ENCODE results near the gene NCF2.

Gene NCF2

GRCh38 chr1:183516725-183517124, 73.5 kb downstream of the NCF2 start:
- DNase-seq (ENCODE audit: low read depth) = no peak
- no peak overlapping the region for H3K4me3 ChIP-seq (ENCODE audit: low read depth, low read length)

GRCh38 chr1:183515002-183515689, 75.1 kb downstream of the NCF2 start:
- H3K4me3 ChIP-seq (ENCODE audit: low read depth, low read length) = no peak overlapping the region
- peak; percentile 58 for DNase-seq (ENCODE audit: low read depth)

- H3K4me3 ChIP-seq (ENCODE audit: low read depth, low read length) = no peak overlapping the region
- no peak for DNase-seq (ENCODE audit: low read depth)
Observed at GRCh38 chr1:183514235-183514634, 76.0 kb downstream of the NCF2 start.

GRCh38 chr1:183512450-183512849, 77.8 kb downstream of the NCF2 start:
- no peak for DNase-seq (ENCODE audit: low read depth)
- no peak overlapping the region for H3K4me3 ChIP-seq (ENCODE audit: low read depth, low read length)

GRCh38 chr1:183508694-183509093, 81.6 kb downstream of the NCF2 start:
- no peak overlapping the region for H3K4me3 ChIP-seq (ENCODE audit: low read depth, low read length)
- no peak for DNase-seq (ENCODE audit: low read depth)

DNA sequence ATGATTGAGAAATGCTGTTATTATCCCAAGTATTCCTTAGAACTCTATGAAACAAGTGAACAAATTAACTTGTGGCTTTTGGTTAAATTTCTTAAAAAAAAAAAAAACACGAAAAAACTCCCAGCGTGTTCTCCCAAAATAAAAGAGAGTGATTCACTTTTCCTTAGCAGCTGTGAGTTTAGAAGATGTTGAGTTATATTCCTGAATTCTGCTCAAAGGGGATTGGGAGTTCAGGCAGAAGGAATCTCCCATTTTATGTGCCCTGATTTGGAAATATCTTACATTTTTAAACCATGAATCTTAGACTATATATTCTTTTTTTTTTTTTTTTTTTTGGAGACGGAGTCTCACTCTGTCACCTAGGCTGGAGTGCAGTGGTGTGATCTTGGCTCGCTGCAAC, 83.7 kb downstream of the NCF2 start:
- no peak for DNase-seq (ENCODE audit: low read depth)
- no peak overlapping the region for H3K4me3 ChIP-seq (ENCODE audit: low read depth, low read length)
